SK-N-SH (cell line): ENCODE measurements around the gene FANCE. TPM values are rescaled to one million over a fixed set of nuclear protein-coding genes. Genes with fewer than 3 reads are reported as not detected.

Experiments
- CTCF ChIA-PET: fragments of 300-600, 350-600 bp; formaldehyde crosslinking; extraction: SDS; loops from one replicate; lab custom pipeline; 2021; lab: Yijun Ruan, JAX
- POLR2A ChIA-PET: fragments of 350-600 bp; sonication (Branson Sonifier 250); formaldehyde crosslinking; extraction: SDS; loops from one replicate; lab custom pipeline; 2020; ENCODE audit warnings: antibody characterized with exemption, inconsistent platforms; lab: Yijun Ruan, JAX
- DNase-seq: peaks from one replicate; pipeline ENCODE4 v3.0.0; 2012
- H2AFZ ChIP-seq: fragments of 200-600 bp; sonication (generic); 2 replicates; pipeline ENCODE4 v1.8.1; 2016; ENCODE audit warnings: antibody characterized with exemption, mild to moderate bottlenecking, low read depth
- H3F3A ChIP-seq: fragments of 200-600 bp; sonication (generic); replicated peaks from 2 replicates; pipeline ENCODE3; 2016; ENCODE audit warnings: antibody characterized with exemption, mild to moderate bottlenecking; ENCODE audit not compliant: insufficient read depth
- H3K27ac ChIP-seq, 2 experiments: fragments of 200-500 bp in 1 of 2; fragments of 200-600 bp in 1 of 2; sonication (Bioruptor generic) in 1 of 2; sonication (generic), shearing (Covaris generic) in 1 of 2; 2 replicates each; pipeline versions ENCODE4 v1.5.1 to v1.6.1; 2014 to 2016; ENCODE audit warnings: low read depth in 2 of 2, inconsistent platforms in 1 of 2, low read length in 1 of 2, mild to moderate bottlenecking in 1 of 2, mixed read lengths in 1 of 2
- H3K27me3 ChIP-seq: fragments of 200-600 bp; sonication (generic), shearing (Covaris generic); 2 replicates; pipeline ENCODE4 v1.6.1; 2016; ENCODE audit warnings: mixed run types; ENCODE audit not compliant: insufficient read depth
- H3K36me3 ChIP-seq, 2 experiments: fragments of 200-500 bp in 1 of 2; fragments of 200-600 bp in 1 of 2; sonication (Bioruptor generic) in 1 of 2; sonication (generic) in 1 of 2; replicated peaks in 1 of 2; 2 replicates each; pipeline versions ENCODE3 to v1.5.1; 2014 to 2016; ENCODE audit warnings: low read length in 1 of 2, mild to moderate bottlenecking in 1 of 2; ENCODE audit not compliant: insufficient read depth in 2 of 2, control insufficient read depth in 1 of 2
- H3K4me1 ChIP-seq, 2 experiments: fragments of 200-500 bp in 1 of 2; fragments of 200-600 bp in 1 of 2; sonication (Bioruptor generic) in 1 of 2; sonication (generic), shearing (Covaris generic) in 1 of 2; 2 replicates each; pipeline versions ENCODE4 v1.5.1 to v1.6.1; 2014 to 2016; ENCODE audit warnings: low read depth in 1 of 2, low read length in 1 of 2, mixed run types in 1 of 2; ENCODE audit not compliant: insufficient read depth in 2 of 2, control insufficient read depth in 1 of 2
- H3K4me2 ChIP-seq: fragments of 200-600 bp; sonication (generic), shearing (Covaris generic); 2 replicates; pipeline ENCODE4 v1.6.1; 2017; ENCODE audit warnings: mixed run types
- H3K4me3 ChIP-seq, 2 experiments: fragments of 200-500 bp in 1 of 2; fragments of 200-600 bp in 1 of 2; sonication (Bioruptor generic) in 1 of 2; sonication (generic), shearing (Covaris generic) in 1 of 2; 2 replicates each; pipeline versions ENCODE4 v1.5.1 to v1.8.1; 2014 to 2016; ENCODE audit warnings: low read depth in 2 of 2, inconsistent platforms in 1 of 2, low read length in 1 of 2, mild to moderate bottlenecking in 1 of 2, mixed read lengths in 1 of 2, moderate library complexity in 1 of 2
- H3K79me2 ChIP-seq: fragments of 200-600 bp; sonication (generic); 2 replicates; pipeline ENCODE4 v1.8.1; 2017; ENCODE audit warnings: mild to moderate bottlenecking; ENCODE audit not compliant: insufficient read depth
- H3K9ac ChIP-seq: fragments of 200-600 bp; sonication (generic); 2 replicates; pipeline ENCODE4 v1.6.1; 2017; ENCODE audit warnings: mixed run types
- H3K9me2 ChIP-seq: fragments of 200-600 bp; sonication (generic); 2 replicates; pipeline ENCODE4 v1.6.1; 2017; ENCODE audit warnings: mixed run types
- H3K9me3 ChIP-seq: fragments of 200-600 bp; sonication (generic); 2 replicates; pipeline ENCODE4 v1.6.1; 2017; ENCODE audit warnings: mixed run types, mild to moderate bottlenecking, moderate library complexity
- H4K20me1 ChIP-seq: fragments of 200-600 bp; sonication (generic); 2 replicates; pipeline ENCODE4 v1.6.1; 2017; ENCODE audit warnings: mild to moderate bottlenecking, mixed run types; ENCODE audit not compliant: insufficient read depth
- CHD2 ChIP-seq: fragments of 150-350 bp; IDR thresholded peaks from 2 replicates; pipeline ENCODE4 v1.6.1; 2018; ENCODE audit warnings: low read length; ENCODE audit not compliant: partially characterized antibody
- ELF1 ChIP-seq: IDR thresholded peaks from 2 replicates; pipeline ENCODE4 v1.4.0; 2012
- EP300 ChIP-seq, 2 experiments: IDR thresholded peaks; 2 replicates each; pipeline versions ENCODE4 v1.4.0 to v1.6.1; 2012; ENCODE audit warnings: borderline replicate concordance in 1 of 2, low read depth in 1 of 2, low read length in 1 of 2
- FOXJ3 ChIP-seq: sonication (generic); formaldehyde crosslinking; IDR thresholded peaks from 2 replicates; pipeline ENCODE4 v1.5.1; 2020; ENCODE audit warnings: mild to moderate bottlenecking, missing genetic modification reagents
- IRF3 ChIP-seq: fragments of 150-350 bp; IDR thresholded peaks from 2 replicates; pipeline ENCODE4 v1.6.1; 2016; ENCODE audit warnings: mild to moderate bottlenecking, low read depth, low read length
- JUND ChIP-seq: IDR thresholded peaks from 2 replicates; pipeline ENCODE4 v1.4.0; 2012
- MEF2A ChIP-seq: IDR thresholded peaks from 2 replicates; pipeline ENCODE4 v1.4.0; 2012; ENCODE audit warnings: low read depth, borderline replicate concordance
- MXI1 ChIP-seq: IDR thresholded peaks from 2 replicates; pipeline ENCODE4 v1.6.1; 2012; ENCODE audit warnings: mild to moderate bottlenecking, low read depth, low read length, improper control_type of control experiment
- NFIC ChIP-seq: IDR thresholded peaks from 2 replicates; pipeline ENCODE4 v1.4.0; 2012; ENCODE audit warnings: borderline replicate concordance
- NRF1 ChIP-seq: IDR thresholded peaks from 2 replicates; pipeline ENCODE4 v1.6.1; 2012; ENCODE audit warnings: low read depth, mild to moderate bottlenecking, low read length
- POLR2AphosphoS5 ChIP-seq: IDR thresholded peaks from 2 replicates; pipeline ENCODE4 v1.6.1; 2012; ENCODE audit warnings: low read depth, low read length
- TAF1 ChIP-seq: IDR thresholded peaks from 2 replicates; pipeline ENCODE4 v1.6.1; 2012; ENCODE audit warnings: low read depth, mild to moderate bottlenecking, low read length, moderate library complexity, borderline replicate concordance
- TCF12 ChIP-seq: IDR thresholded peaks from 2 replicates; pipeline ENCODE4 v1.4.0; 2012
- TEAD4 ChIP-seq: IDR thresholded peaks from 2 replicates; pipeline ENCODE4 v1.4.0; 2012; ENCODE audit warnings: mild to moderate bottlenecking, borderline replicate concordance; ENCODE audit not compliant: insufficient read depth
- USF1 ChIP-seq: IDR thresholded peaks from 2 replicates; pipeline ENCODE4 v1.4.0; 2012; ENCODE audit warnings: low read depth, borderline replicate concordance
- USF2 ChIP-seq: fragments of 150-350 bp; IDR thresholded peaks from 2 replicates; pipeline ENCODE4 v1.6.1; 2017; ENCODE audit warnings: antibody characterized with exemption, low read length, low read depth, borderline replicate concordance
- YY1 ChIP-seq: IDR thresholded peaks from 2 replicates; pipeline ENCODE4 v1.4.0; 2012; ENCODE audit warnings: low read depth, mild to moderate bottlenecking
- WGBS: methylation state at CpG from one replicate; pipeline ENCODE4 v1.1.6; 2017; ENCODE audit warnings: low lambda C conversion rate; 5-methylcytosine and 5-hydroxymethylcytosine counted together
- polyA plus RNA-seq, 3 experiments: library from polyadenylated mRNA; depleted of rRNA; stranded (reverse); fragments of >200 nt; gene quantifications; 2 replicates each; pipeline ENCODE4 v1.2.3, GENCODE V29; 2012

The FANCE gene
- polyA plus RNA-seq, 1 of the 3 experiments (the other 2 are of a cell fraction) = 5.8 TPM

GRCh38 chr6:35469751-35470662, 17.9 kb downstream of the FANCE start:
- no peaks in the 10 kb centered on the region for H3K27me3 ChIP-seq
- peak overlapping the region; percentile 90 for H3K4me2 ChIP-seq
- peak overlapping the region; percentile 85 to 89; a peak in 3 of 4 replicates for H3K27ac ChIP-seq
- CTCF ChIA-PET = interaction anchor here (0.5 to 6.6 kb wide), 9 partner anchors 12 to 267 kb away, joined by 3 to 102 read pairs (median 6); partner anchors contain the start of genes ARMC12, FANCE and PPARD
- H3F3A ChIP-seq = peaks cover 51% of the 10 kb centered on the region
- H3K36me3 ChIP-seq = peaks cover 25 to 38% of the 10 kb centered on the region in 2 experiments
- no peaks in the 10 kb centered on the region for H3K9me2 ChIP-seq
- peaks cover 47% of the 10 kb centered on the region for H4K20me1 ChIP-seq
- H3K9me3 ChIP-seq = no peaks in the 10 kb centered on the region
- TF ChIP-seq FOXJ3 (CRISPR knock-in tag) (no peak), CHD2 (peak; percentile 10), NRF1 (no peak), USF2 (no peak), NFIC (peak; percentile 72), TEAD4 (no peak), POLR2AphosphoS5 (no peak), TCF12 (peak; percentile 41; the same call in 1 of the 2 replicates), USF1 (peak; percentile 60; the same call in 1 of the 2 replicates), JUND (no peak), MEF2A (no peak), MXI1 (peak; percentile 60)
- TF ChIP-seq, all 33 proteins: peak for 5
- peak; percentile 60 for DNase-seq
- POLR2A ChIA-PET = interaction anchor here (1.4 kb wide), 1 partner anchor 22 kb away, joined by 7 read pairs; no protein-coding TSS in a partner anchor
- peaks cover 23 to 26% of the 10 kb centered on the region in 2 experiments; a peak in 3 of 4 replicates for H3K4me1 ChIP-seq
- 13% methylated on average over 18 of the region's 18 CpGs for WGBS
- peak overlapping the region; percentile 67 to 90 for H3K4me3 ChIP-seq
- H2AFZ ChIP-seq = no peak overlapping the region
- peak overlapping the region; percentile 95 for H3K9ac ChIP-seq
- peaks cover 38% of the 10 kb centered on the region for H3K79me2 ChIP-seq

GRCh38 chr6:35470663-35471120, 18.6 kb downstream of the FANCE start:
- peaks cover 38% of the 10 kb centered on the region for H3K79me2 ChIP-seq
- TF ChIP-seq IRF3 (no peak), TAF1 (no peak), YY1 (no peak), EP300 (IDR thresholded peaks at IDR 0.05; ENCODE audit: borderline replicate concordance in 1 of 2, low read depth in 1 of 2, low read length in 1 of 2) (no peak), MXI1 (peak; percentile 25; the same call in 1 of the 2 replicates), ELF1 (no peak)
- peak overlapping the region; percentile 67 to 90 for H3K4me3 ChIP-seq
- peaks cover 25 to 38% of the 10 kb centered on the region in 2 experiments for H3K36me3 ChIP-seq
- ChIA-PET POLR2A (interaction anchor here (1.4 to 2.2 kb wide), 2 partner anchors 11 to 21 kb away, joined by 7 to 9 read pairs; no protein-coding TSS in a partner anchor), CTCF (interaction anchor here (0.9 to 2.1 kb wide), 6 partner anchors 11 to 177 kb away, joined by 4 to 8 read pairs (median 4); partner anchors contain the start of gene PPARD)
- H3K27me3 ChIP-seq = no peaks in the 10 kb centered on the region
- no peak for DNase-seq
- peaks cover 47% of the 10 kb centered on the region for H4K20me1 ChIP-seq
- peak overlapping the region; percentile 90 for H3K4me2 ChIP-seq
- H3K27ac ChIP-seq = peak overlapping the region; percentile 44 to 85
- H2AFZ ChIP-seq = no peak overlapping the region
- H3K9ac ChIP-seq = 0 out of 2 replicates have a peak overlapping the region, but pooled peaks have one; percentile 25
- WGBS = 60% methylated on average over 3 of the region's 3 CpGs
- H3F3A ChIP-seq = peaks cover 51% of the 10 kb centered on the region
- H3K9me3 ChIP-seq = no peaks in the 10 kb centered on the region
- H3K4me1 ChIP-seq = peaks cover 23 to 26% of the 10 kb centered on the region in 2 experiments; a peak in 3 of 4 replicates
- no peaks in the 10 kb centered on the region for H3K9me2 ChIP-seq
